ENCODE measurements around the gene CCNY. TPM values are rescaled to one million over a fixed set of nuclear protein-coding genes. Genes with fewer than 3 reads are reported as not detected.
A peak's percentile ranks its signal among the peaks of the same experiment; 100 is the strongest.

Gene CCNY
- total and polyA plus RNA-seq, 8 donors, result 5.8 to 99.6 (median 37.7) TPM

DNA sequence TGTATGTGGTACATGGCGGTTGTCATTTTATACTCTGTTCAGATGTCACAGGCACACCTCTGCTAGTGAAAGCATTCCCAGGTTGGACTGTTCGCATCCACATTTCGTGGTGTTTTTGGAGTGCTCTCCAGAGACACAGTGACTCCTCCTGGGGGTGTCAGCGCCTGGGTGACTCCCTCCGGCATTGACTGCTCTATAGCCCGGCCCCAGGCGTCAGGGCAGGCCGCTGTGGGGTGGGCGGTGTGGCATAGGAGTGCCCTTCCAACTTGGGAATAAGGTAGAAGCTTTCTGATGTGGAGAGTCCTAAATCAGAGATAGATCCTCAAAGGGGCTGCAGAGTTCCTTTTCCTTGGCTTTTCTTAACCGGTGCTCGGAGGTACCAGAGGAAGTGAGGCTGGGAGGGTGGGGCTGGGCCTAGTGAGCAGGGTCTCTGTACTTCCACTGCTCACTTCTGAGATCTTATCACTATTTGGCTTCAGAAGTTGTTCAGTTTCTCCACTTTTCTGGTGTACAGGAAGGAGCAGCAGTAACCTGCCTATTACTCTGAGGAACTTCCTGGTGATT is 32.3 kb downstream of the CCNY start:
- DNase-seq, result no peak
- no peaks in the 10 kb centered on the region for H3K9me3 ChIP-seq
- H3K27me3 ChIP-seq, result no peaks in the 10 kb centered on the region
- peaks cover 57 to 98% (median 79%) of the 10 kb centered on the region in 4 donors for H3K4me1 ChIP-seq
- peak overlapping the region; percentile 69 to 82 (median 79) for H3K27ac ChIP-seq
- TF ChIP-seq CTCF (IDR thresholded peaks at IDR 0.05) (no peak), POLR2A (IDR thresholded peaks at IDR 0.05) (no peak), EP300 (IDR thresholded peaks at IDR 0.05) (no peak)
- H3K36me3 ChIP-seq, result no peaks in the 10 kb centered on the region
- H3K4me3 ChIP-seq, result no peak overlapping the region
- intact Hi-C loops (cut with DNase I; ENCODE audit: low total_unique reads), result no loop called here
- 48 to 71% (median 65%) methylated on average over 6 to 11 of the region's 11 CpGs for WGBS, 5 donors

DNA sequence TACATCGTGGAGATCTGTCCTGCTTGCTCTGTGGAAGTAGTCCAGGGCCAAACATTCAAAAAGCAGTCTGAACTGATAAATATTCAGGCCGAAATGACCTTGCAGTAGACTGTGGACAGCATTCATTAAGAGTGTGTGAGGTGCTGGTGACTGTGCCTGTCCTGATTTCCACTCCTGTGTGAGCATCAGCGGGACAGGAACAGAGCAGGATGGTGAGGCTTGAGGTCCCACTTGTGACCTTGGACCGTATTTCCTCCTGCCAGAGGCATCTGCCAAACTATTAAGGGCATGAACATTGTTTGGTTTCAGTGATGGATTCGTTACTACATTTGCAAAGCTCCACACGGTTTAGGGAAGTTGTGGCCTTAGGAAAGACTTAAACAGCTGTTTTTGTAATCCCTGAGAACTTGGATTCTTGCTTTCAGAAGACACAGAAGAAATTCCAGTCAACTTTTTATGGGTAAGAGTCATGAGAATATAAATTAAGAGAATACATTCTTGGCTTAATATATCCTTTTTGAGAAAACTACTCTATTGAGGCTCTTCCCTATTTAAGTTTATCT is 32.8 kb downstream of the CCNY start:
- no peaks in the 10 kb centered on the region for H3K9me3 ChIP-seq

GRCh38 chr10:35371731-35372130 is 35.4 kb downstream of the CCNY start:
- no peak for DNase-seq
- Histone ChIP-seq H3K36me3 (no peaks in the 10 kb centered on the region), H3K27me3 (no peaks in the 10 kb centered on the region), H3K4me3 (no peak overlapping the region), H3K4me1 (peaks cover 48 to 94% (median 66%) of the 10 kb centered on the region in 4 donors), H3K27ac (peak overlapping the region; percentile 3 to 79 (median 30)), H3K9me3 (no peaks in the 10 kb centered on the region)
- WGBS, 5 donors, result 83 to 96% (median 89%) methylated on average over 3 of the region's 3 CpGs
- no peak for TF ChIP-seq POLR2A (IDR thresholded peaks at IDR 0.05)
- no peak for TF ChIP-seq CTCF (IDR thresholded peaks at IDR 0.05)
- no peak for TF ChIP-seq EP300 (IDR thresholded peaks at IDR 0.05)
- TF ChIP-seq POLR2AphosphoS5 (IDR thresholded peaks at IDR 0.05), result no peak
- intact Hi-C loops (cut with DNase I; ENCODE audit: low total_unique reads), result no loop called here

More for the DNA sequence above, 32.8 kb downstream of the CCNY start:
- Histone ChIP-seq H3K27me3 (no peaks in the 10 kb centered on the region), H3K4me3 (no peak overlapping the region), H3K36me3 (no peaks in the 10 kb centered on the region), H3K27ac (peak overlapping the region; percentile 69 to 82 (median 79)), H3K4me1 (peaks cover 51 to 97% (median 74%) of the 10 kb centered on the region in 4 donors)
- intact Hi-C loops (cut with DNase I; ENCODE audit: low total_unique reads), result no loop called here
- WGBS, 5 donors, result 12 to 24% (median 14%) methylated on average over 6 of the region's 6 CpGs
- peak in 2 of 3 donors; percentile 3 to 27 for TF ChIP-seq POLR2AphosphoS5 (IDR thresholded peaks at IDR 0.05)
- no peak for TF ChIP-seq EP300 (IDR thresholded peaks at IDR 0.05)
- peak in 1 of 2 donors; percentile 36 for DNase-seq

DNA sequence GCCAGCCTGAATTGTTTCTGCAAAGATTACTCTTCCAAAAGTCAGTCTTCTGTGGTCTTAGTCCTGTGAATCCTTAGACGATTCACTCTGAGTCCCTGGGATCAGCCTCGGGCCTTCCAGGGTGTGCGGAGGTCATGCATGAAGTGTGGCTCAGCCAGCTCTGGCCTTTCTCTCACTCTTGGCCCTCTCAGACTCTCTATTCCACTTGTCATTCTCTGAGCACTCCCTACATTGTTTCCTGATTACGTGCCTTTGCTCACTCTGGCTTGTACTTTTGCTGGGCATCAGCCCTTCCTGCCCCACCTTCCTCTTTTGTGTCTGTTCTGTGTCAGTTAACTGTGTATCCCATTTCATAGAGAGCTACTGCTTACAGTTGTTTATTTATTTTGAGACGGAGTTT is 36.0 kb downstream of the CCNY start:
- Histone ChIP-seq H3K27me3 (no peaks in the 10 kb centered on the region), H3K9me3 (no peaks in the 10 kb centered on the region), H3K36me3 (no peaks in the 10 kb centered on the region), H3K4me3 (no peak overlapping the region), H3K4me1 (peaks cover 48 to 96% (median 65%) of the 10 kb centered on the region in 4 donors), H3K27ac (peak overlapping the region in 4 of 5 donors; percentile 17 to 79 (median 44))
- WGBS, 5 donors, result 53 to 71% (median 62%) methylated on average over 5 of the region's 5 CpGs
- TF ChIP-seq CTCF (IDR thresholded peaks at IDR 0.05), result no peak
- TF ChIP-seq EP300 (IDR thresholded peaks at IDR 0.05), result no peak
- TF ChIP-seq POLR2AphosphoS5 (IDR thresholded peaks at IDR 0.05), result peak in 1 of 3 donors; percentile 80
- peak in 1 of 2 donors; percentile 67 for DNase-seq
- intact Hi-C loops (cut with DNase I; ENCODE audit: low total_unique reads), result no loop called here
